Endothelial cell of umbilical vein (primary cell): ENCODE data around the gene NRG3. TPM values are rescaled to one million over a fixed set of nuclear protein-coding genes. Genes with fewer than 3 reads are reported as not detected.

Experiments used
- BruUV-seq: library from RNA; stranded (reverse); fragments of 400-500 nt; replicated peaks from 2 replicates; lab custom pipeline; 2021; lab: Mats Ljungman, UMichigan
- CTCF ChIA-PET: fragments of 300-600, 350-600 bp; sonication (Branson Sonifier 250); formaldehyde crosslinking; loops from one replicate; lab custom pipeline; 2021; ENCODE audit warnings: antibody characterized with exemption, inconsistent platforms; lab: Charles Lee
- POLR2A ChIA-PET: fragments of 300-600, 350-600 bp; sonication (Branson Sonifier 250); formaldehyde crosslinking; loops from one replicate; lab custom pipeline; 2021; ENCODE audit warnings: antibody characterized with exemption, inconsistent platforms; lab: Charles Lee
- DNase-seq: peaks from one replicate; pipeline ENCODE4 v3.0.0-alpha.2; 2011; ENCODE audit warnings: low read depth, low spot score
- FAIRE-seq: peaks from 2 replicates; lab custom pipeline; 2011; peaks lifted over from hg19 to GRCh38; lab: Jason Lieb, UNC
- H2AFZ ChIP-seq: 2 replicates; pipeline ENCODE4 v1.6.0; 2012; ENCODE audit warnings: low read depth, low read length, control low read depth, inconsistent platforms
- H3K27ac ChIP-seq: 2 replicates; pipeline ENCODE4 v1.5.1; 2011; ENCODE audit warnings: low read depth, mild to moderate bottlenecking, control low read depth, low read length, moderate library complexity; ENCODE audit not compliant: insufficient read depth
- H3K27me3 ChIP-seq, 2 experiments: 2 replicates each; pipeline versions ENCODE4 v1.6.0 to v1.6.1; 2011; ENCODE audit warnings: low read length in 2 of 2, mixed read lengths in 1 of 2; ENCODE audit not compliant: control insufficient read depth in 2 of 2, insufficient read depth in 2 of 2
- H3K36me3 ChIP-seq, 2 experiments: 2 replicates in 1 of 2; 3 replicates in 1 of 2; pipeline ENCODE4 v1.5.1; 2011; ENCODE audit warnings: low read length in 2 of 2, mild to moderate bottlenecking in 1 of 2, moderate library complexity in 1 of 2; ENCODE audit not compliant: control insufficient read depth in 2 of 2, insufficient read depth in 2 of 2; ENCODE audit errors: extremely low read depth in 1 of 2
- H3K4me1 ChIP-seq: 3 replicates; pipeline ENCODE4 v1.5.1; 2011; ENCODE audit warnings: mild to moderate bottlenecking, low read length; ENCODE audit not compliant: control insufficient read depth, insufficient read depth; ENCODE audit errors: extremely low read depth
- H3K4me2 ChIP-seq: 2 replicates; pipeline ENCODE4 v1.6.1; 2011; ENCODE audit warnings: low read length, control low read depth, mixed read lengths; ENCODE audit not compliant: insufficient read depth
- H3K4me3 ChIP-seq, 3 experiments: fragments of 200-600 bp in 1 of 3; sonication (generic), shearing (Covaris generic) in 1 of 3; replicated peaks in 1 of 3; 2 replicates each; pipeline ENCODE4 v1.5.1; 2011 to 2016; ENCODE audit warnings: control low read depth in 3 of 3, low read length in 3 of 3, mild to moderate bottlenecking in 2 of 3, inconsistent platforms in 1 of 3, low read depth in 1 of 3, moderate library complexity in 1 of 3; ENCODE audit not compliant: insufficient read depth in 1 of 3
- H3K79me2 ChIP-seq: 2 replicates; pipeline ENCODE4 v1.6.0; 2012; ENCODE audit warnings: low read length, inconsistent platforms; ENCODE audit not compliant: control insufficient read depth, insufficient read depth
- H3K9ac ChIP-seq: replicated peaks from 2 replicates; pipeline ENCODE3; 2011; ENCODE audit warnings: low read length, control low read depth; ENCODE audit not compliant: insufficient read depth; ENCODE audit errors: extremely low read depth
- H3K9me1 ChIP-seq: replicated peaks from 3 replicates; pipeline ENCODE4 v1.6.0; 2011; ENCODE audit warnings: mild to moderate bottlenecking, low read length; ENCODE audit not compliant: control insufficient read depth, insufficient read depth; ENCODE audit errors: extremely low read depth
- H3K9me3 ChIP-seq: replicated peaks from 2 replicates; pipeline ENCODE4 v1.5.1; 2012; ENCODE audit warnings: low read length, inconsistent platforms; ENCODE audit not compliant: control insufficient read depth, insufficient read depth
- H4K20me1 ChIP-seq: replicated peaks from 2 replicates; pipeline ENCODE3; 2011; ENCODE audit warnings: mild to moderate bottlenecking, low read length; ENCODE audit not compliant: control insufficient read depth, insufficient read depth; ENCODE audit errors: extremely low read depth
- GATA2 ChIP-seq: IDR thresholded peaks from 2 replicates; pipeline ENCODE4 v1.7.0; 2011; ENCODE audit warnings: low read depth, mild to moderate bottlenecking, moderate library complexity, mixed read lengths, low read length; ENCODE audit not compliant: insufficient read length, insufficient read depth
- JUN ChIP-seq: IDR thresholded peaks from 2 replicates; pipeline ENCODE4 v1.6.1; 2011; ENCODE audit warnings: borderline replicate concordance, low read depth; ENCODE audit not compliant: insufficient read length, insufficient read depth
- MYC ChIP-seq: IDR thresholded peaks from one replicate; pipeline ENCODE4 v1.6.1; 2011; ENCODE audit warnings: mild to moderate bottlenecking, low read depth, low read length
- POLR2A ChIP-seq: IDR thresholded peaks from 2 replicates; pipeline ENCODE4 v1.6.1; 2012; ENCODE audit warnings: low read depth, mild to moderate bottlenecking, control low read depth, low read length
- dilution Hi-C: fragments of 300-500 bp; cut with MboI; formaldehyde crosslinking; loops from one replicate; pipeline ENCODE4 v1.15.0; 2019; ENCODE audit warnings: low sequenced_read_pairs; ENCODE audit not compliant: extremely low pct_ligation_motif_present
- intact Hi-C: fragments of 100-400 bp; cut with micrococcal nuclease; formaldehyde crosslinking; loops from one replicate; pipeline ENCODE4 v1.10.0; 2022
- polyA plus RNA-seq, 4 experiments: library from polyadenylated mRNA; depleted of rRNA in 3 of 4; stranded (reverse) in 3 of 4; unstranded in 1 of 4; fragments of >200 nt; gene quantifications; 2 replicates each; pipeline versions ENCODE4 v1.2.1 to v1.2.3, GENCODE V29; 2011 to 2012; ENCODE audit warnings: missing spikeins in 1 of 4
- total RNA-seq: library from RNA; stranded (reverse); gene quantifications from 2 replicates; pipeline ENCODE4 v1.2.3, GENCODE V29; 2021

The NRG3 gene
- total and polyA plus RNA-seq, 2 donors (not counting 3 experiments of a cell fraction or from before 2014, with no cell fraction given) = 1.9 to 3.9 TPM

DNA sequence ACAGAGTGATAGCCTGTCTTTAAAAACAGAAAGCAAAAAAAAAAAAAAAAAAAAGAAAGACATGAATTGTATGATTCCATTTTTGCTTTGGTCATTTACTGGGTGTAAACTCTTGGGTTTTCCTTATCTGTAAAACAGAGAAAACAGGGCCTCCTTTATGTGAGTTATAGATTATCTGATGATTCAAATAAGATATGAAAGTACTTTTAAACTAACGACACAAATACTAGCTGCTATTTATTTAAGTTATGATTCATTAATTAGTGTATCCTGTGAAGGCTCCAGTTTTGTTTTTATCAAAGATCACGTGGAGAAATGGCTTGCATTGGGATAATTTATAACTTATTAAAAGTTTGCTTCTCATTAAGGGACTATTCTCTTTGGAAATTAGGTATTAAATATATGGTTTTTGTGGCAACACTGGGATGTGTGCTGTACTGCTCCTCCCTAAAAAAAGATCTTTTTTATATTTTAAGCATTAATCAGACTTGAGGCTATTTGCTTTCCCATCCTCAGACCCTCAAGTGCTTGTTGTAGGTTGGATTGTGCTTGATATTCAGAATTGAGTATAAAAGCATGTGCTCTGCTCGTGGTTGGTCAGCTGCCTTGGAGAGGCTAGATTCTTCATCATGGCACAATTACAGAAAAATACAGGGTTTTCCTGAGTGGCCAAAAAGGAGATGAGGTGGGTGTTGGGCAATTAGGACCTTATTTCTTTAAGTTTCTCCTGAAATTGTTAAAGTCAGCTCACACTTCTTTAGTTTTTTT, 39.9 kb downstream of the NRG3 start:
- Histone ChIP-seq H3K4me1 (peaks cover 2% of the 10 kb centered on the region), H3K4me3 (no peak overlapping the region), H3K27me3 (no peaks in the 10 kb centered on the region), H3K9me3 (no peaks in the 10 kb centered on the region), H4K20me1 (no peaks in the 10 kb centered on the region), H3K9me1 (no peaks in the 10 kb centered on the region), H3K79me2 (no peaks in the 10 kb centered on the region), H3K9ac (no peak overlapping the region), H3K36me3 (no peaks in the 10 kb centered on the region), H3K27ac (no peak overlapping the region), H3K4me2 (no peak overlapping the region), H2AFZ (no peak overlapping the region)
- ChIA-PET POLR2A (interaction anchor here (0.6 kb wide), 1 partner anchor 11 kb away, joined by 7 read pairs; no protein-coding TSS in a partner anchor), CTCF (interaction anchor here (2.0 kb wide), 1 partner anchor 11 kb away, joined by 4 read pairs; no protein-coding TSS in a partner anchor)
- TF ChIP-seq GATA2 (peak; percentile 31), POLR2A (no peak), JUN (no peak)
- BruUV-seq = no TSS peak
- FAIRE-seq = no peak
- DNase-seq = peak; percentile 34
- intact Hi-C loops = no loop called here
- dilution Hi-C loops = no loop called here

DNA sequence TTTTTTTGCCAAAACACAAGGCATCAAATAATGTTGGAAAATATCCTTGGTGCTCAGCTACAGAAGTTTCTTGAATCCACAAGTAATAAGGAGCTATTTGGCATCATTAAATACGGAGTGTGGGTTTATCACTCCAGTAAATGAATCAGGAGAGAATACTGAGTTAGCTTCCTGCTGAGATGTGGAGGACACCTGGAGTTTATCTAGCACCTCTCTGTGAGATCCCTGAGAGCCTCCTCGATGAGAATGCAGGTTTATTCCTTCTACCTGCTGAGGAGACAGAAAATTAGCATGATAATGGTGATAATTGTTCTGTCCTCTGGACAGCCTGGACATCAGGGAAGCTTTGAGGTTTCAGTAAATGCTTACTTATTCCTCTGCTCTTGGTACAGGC, 40.5 kb downstream of the NRG3 start:
- Histone ChIP-seq H2AFZ (no peak overlapping the region), H3K4me1 (peaks cover 2% of the 10 kb centered on the region), H3K9me1 (no peaks in the 10 kb centered on the region), H3K27ac (no peak overlapping the region), H3K4me2 (no peak overlapping the region), H3K9ac (no peak overlapping the region), H3K9me3 (no peaks in the 10 kb centered on the region), H3K4me3 (no peak overlapping the region), H3K27me3 (no peaks in the 10 kb centered on the region), H3K36me3 (no peaks in the 10 kb centered on the region), H3K79me2 (no peaks in the 10 kb centered on the region), H4K20me1 (no peaks in the 10 kb centered on the region)
- dilution Hi-C loops = no loop called here
- POLR2A ChIA-PET = interaction anchor here (0.6 kb wide), 1 partner anchor 12 kb away, joined by 7 read pairs; no protein-coding TSS in a partner anchor
- FAIRE-seq = no peak
- BruUV-seq = no TSS peak
- CTCF ChIA-PET = interaction anchor here (2.0 kb wide), 1 partner anchor 10 kb away, joined by 4 read pairs; no protein-coding TSS in a partner anchor
- intact Hi-C loops = no loop called here
- no peak for DNase-seq
- TF ChIP-seq MYC = no peak
- TF ChIP-seq GATA2 = no peak
